Ovary (tissue), 9 donors: Measurements from ENCODE around the gene RPP30. TPM values are rescaled to one million over a fixed set of nuclear protein-coding genes. Genes with fewer than 3 reads are reported as not detected.
"Not testable (repeated sequence)": the region's sequence is repeated elsewhere in the genome, so short reads cannot be mapped to it uniquely, and the experiment has no call there.

ENCODE experiments used
- DNase-seq, 5 donors: peaks; one replicate each; pipeline ENCODE4 v3.0.0-alpha.2; 2019 to 2020
- H3K27ac ChIP-seq, 2 donors: fragments of 200-600 bp; one replicate each; pipeline versions ENCODE4 v1.5.1 to v1.8.0; 2019 to 2022
- H3K27me3 ChIP-seq: fragments of 200-600 bp; one replicate; pipeline ENCODE4 v1.8.0; 2022
- H3K36me3 ChIP-seq: fragments of 200-600 bp; sonication (generic); one replicate; pipeline ENCODE4 v1.5.1; 2019
- H3K4me1 ChIP-seq: one replicate; pipeline ENCODE4 v1.8.1; 2013; ENCODE audit warnings: mild to moderate bottlenecking, moderate library complexity; ENCODE audit not compliant: insufficient read depth
- H3K4me3 ChIP-seq: fragments of 200-600 bp; sonication (generic); one replicate; pipeline ENCODE4 v1.5.1; 2017
- H3K9me3 ChIP-seq, 2 donors: fragments of 200-600 bp in 1 of 2; sonication (generic) in 1 of 2; one replicate each; pipeline versions ENCODE4 v1.5.1 to v1.8.1; 2013 to 2019; ENCODE audit warnings: mild to moderate bottlenecking in 1 of 2, moderate library complexity in 1 of 2
- CTCF ChIP-seq, 3 donors: fragments of 450-650 bp in 2 of 3; fragments of 200-600 bp in 1 of 3; IDR thresholded peaks; one replicate each; pipeline versions ENCODE4 v1.5.1 to v1.8.0; 2016 to 2022; ENCODE audit warnings: antibody characterized with exemption in 3 of 3, mild to moderate bottlenecking in 1 of 3
- EP300 ChIP-seq: sonication (generic); formaldehyde crosslinking; IDR thresholded peaks from one replicate; pipeline ENCODE4 v1.6.1; 2017; ENCODE audit warnings: antibody characterized with exemption
- POLR2A ChIP-seq: fragments of 450-650 bp; IDR thresholded peaks from one replicate; pipeline ENCODE4 v1.6.1; 2017; ENCODE audit warnings: antibody characterized with exemption, mild to moderate bottlenecking, moderate library complexity
- WGBS, 3 donors: extraction: QIAGEN DNeasy Blood & Tissue Kit in 1 of 3; methylation state at CpG; one replicate each; pipeline versions ENCODE4 v1.1.5 to v1.1.7; 2013 to 2017; 5-methylcytosine and 5-hydroxymethylcytosine counted together
- intact Hi-C, 4 donors: fragments of 100-400 bp; cut with DNase I; formaldehyde crosslinking; loops; one replicate each; pipeline versions ENCODE4 v1.11.0 to v1.15.1; 2022 to 2023
- polyA plus RNA-seq, 2 donors: library from polyadenylated mRNA; stranded (reverse); fragments of 200-250 nt in 1 of 2; fragments of 350-450 nt in 1 of 2; fragmentation: Illumina TruSeq in 1 of 2; extraction: RNeasy Lipid Tissue Mini Kit (QIAGEN cat#74804) in 1 of 2; gene quantifications; one replicate each; pipeline ENCODE4 v1.2.3, GENCODE V29; 2013 to 2014
- total RNA-seq, 7 donors: library from RNA; depleted of rRNA in 2 of 7; stranded (reverse); fragments of >200 nt in 2 of 7; fragmentation: NEBNext Ultra II Directional in 3 of 7; extraction: Animal tissue kit (Norgen Biotek cat#: 25700) in 3 of 7; gene quantifications; one replicate each; pipeline versions ENCODE4 v1.1.0 to v1.2.4, GENCODE V29; 2016 to 2023
- donor health status: DM: no; HTN: no; CAD: no; lungs with moderate emphysema.
- donor health status: DM: no; HTN: no; CAD: no.
- donor health status: Bipolar disorder and iron deficiency.
- donor health status: DM: yes; HTN: yes; CAD: no.
- donor health status: DM: no; HTN: no; CAD: no.
- donor health status: DM: yes; HTN: yes; CAD: no.

Gene RPP30
- total and polyA plus RNA-seq, 9 donors: 20.9 to 35.1 (median 28.6) TPM

- intact Hi-C loops: no loop called here
- no peaks in the 10 kb centered on the region for H3K9me3 ChIP-seq
- H3K27me3 ChIP-seq: no peaks in the 10 kb centered on the region
- no peak overlapping the region for H3K27ac ChIP-seq
- H3K4me1 ChIP-seq: no peaks in the 10 kb centered on the region
- TF ChIP-seq POLR2A: no peak
- DNase-seq: no peak
- H3K4me3 ChIP-seq: peak overlapping the region; percentile 67
- WGBS, 3 donors: 13 to 23% (median 19%) methylated on average over 8 of the region's 8 CpGs
- no peaks in the 10 kb centered on the region for H3K36me3 ChIP-seq
These were observed 860 bp downstream of the RPP30 start for GRCh38 chr10:90872648-90873020.

GRCh38 chr10:90879062-90879461 is 7.3 kb downstream of the RPP30 start:
- Histone ChIP-seq H3K4me3 (no peak overlapping the region), H3K36me3 (no peaks in the 10 kb centered on the region), H3K4me1 (no peaks in the 10 kb centered on the region), H3K27ac (no peak overlapping the region), H3K9me3 (no peaks in the 10 kb centered on the region), H3K27me3 (no peaks in the 10 kb centered on the region)
- DNase-seq: no peak
- 77 to 82% (median 78%) methylated on average over 2 of the region's 2 CpGs for WGBS, 3 donors
- intact Hi-C loops: no loop called here
- TF ChIP-seq EP300: no peak
- TF ChIP-seq POLR2A: no peak
- no peak for TF ChIP-seq CTCF (IDR thresholded peaks at IDR 0.05)

- H3K27me3 ChIP-seq, H3K27ac ChIP-seq, H3K36me3 ChIP-seq, H3K9me3 ChIP-seq, H3K4me3 ChIP-seq, H3K4me1 ChIP-seq, intact Hi-C loops, DNase-seq: not testable (repeated sequence)
- WGBS, 3 donors: 67 to 70% (median 69%) methylated on average over 8 of the region's 8 CpGs
- TF ChIP-seq CTCF (IDR thresholded peaks at IDR 0.05): peak in 1 of 3 donors; percentile 15
These were observed 8.4 kb downstream of the RPP30 start for GRCh38 chr10:90880059-90880719.

GRCh38 chr10:90884431-90884830 is 12.7 kb downstream of the RPP30 start:
- WGBS, 3 donors: 77 to 95% (median 93%) methylated on average over 3 of the region's 3 CpGs

More at GRCh38 chr10:90884431-90884830, 12.7 kb downstream of the RPP30 start:
- TF ChIP-seq EP300: no peak
- TF ChIP-seq CTCF (IDR thresholded peaks at IDR 0.05): no peak
- TF ChIP-seq POLR2A: no peak
- H3K27ac ChIP-seq: no peak overlapping the region
- H3K36me3 ChIP-seq: no peaks in the 10 kb centered on the region
- no peak for DNase-seq
- no peaks in the 10 kb centered on the region for H3K4me1 ChIP-seq
- H3K27me3 ChIP-seq: no peaks in the 10 kb centered on the region
- intact Hi-C loops: no loop called here
- H3K9me3 ChIP-seq: no peaks in the 10 kb centered on the region
- no peak overlapping the region for H3K4me3 ChIP-seq
